Measurements from ENCODE around the gene TGFB1I1.

Gene TGFB1I1

GRCh38 chr16:31473264-31473984 lies 1.5 kb downstream of the TGFB1I1 start:
- no peak overlapping the region for H3K27ac ChIP-seq (ENCODE audit: low read depth, low read length)
- no peak overlapping the region for H3K4me3 ChIP-seq (ENCODE audit: insufficient read depth, low read length, poor library complexity, severe bottlenecking)
- no peaks in the 10 kb centered on the region for H3K9me2 ChIP-seq (replicated peaks; ENCODE audit: insufficient read depth, low read length)
- no peaks in the 10 kb centered on the region for H3F3A ChIP-seq (ENCODE audit: insufficient read depth)
- no peak for TF ChIP-seq CTCF (IDR thresholded peaks at IDR 0.05; ENCODE audit: insufficient read depth, low read length, poor library complexity, severe bottlenecking)
- no peak for TF ChIP-seq EZH2phosphoT487 (conservative IDR thresholded peaks at IDR 0.05; ENCODE audit: low read length)
- no peak overlapping the region for H2AFZ ChIP-seq (ENCODE audit: low read depth, low read length, severe bottlenecking)
- H4K20me1 ChIP-seq (ENCODE audit: low read depth, low read length): no peaks in the 10 kb centered on the region
- H3K36me3 ChIP-seq (ENCODE audit: low read length): no peaks in the 10 kb centered on the region
- no peak overlapping the region for H3K4me2 ChIP-seq (ENCODE audit: low read depth, low read length, poor library complexity, severe bottlenecking)
- no peaks in the 10 kb centered on the region for H3K27me3 ChIP-seq (ENCODE audit: low read length)
- no peak overlapping the region for H3K9ac ChIP-seq (ENCODE audit: low read length)
- H3K79me2 ChIP-seq (ENCODE audit: insufficient read depth, low read length): no peaks in the 10 kb centered on the region
- no peaks in the 10 kb centered on the region for H3K9me3 ChIP-seq (ENCODE audit: insufficient read depth, low read length)

- Histone ChIP-seq H3K9ac (ENCODE audit: low read length) (no peak overlapping the region), H2AFZ (ENCODE audit: low read depth, low read length, severe bottlenecking) (no peak overlapping the region), H3K4me3 (ENCODE audit: insufficient read depth, low read length, poor library complexity, severe bottlenecking) (no peak overlapping the region)
Measured at GRCh38 chr16:31474173-31474714, 2.3 kb downstream of the TGFB1I1 start.

GRCh38 chr16:31474773-31475738 lies 3.1 kb downstream of the TGFB1I1 start:
- H3K9me2 ChIP-seq (replicated peaks; ENCODE audit: insufficient read depth, low read length): no peaks in the 10 kb centered on the region
- TF ChIP-seq EZH2phosphoT487 (conservative IDR thresholded peaks at IDR 0.05; ENCODE audit: low read length): no peak
- no peak for TF ChIP-seq CTCF (IDR thresholded peaks at IDR 0.05; ENCODE audit: insufficient read depth, low read length, poor library complexity, severe bottlenecking)
- no peaks in the 10 kb centered on the region for H3F3A ChIP-seq (ENCODE audit: insufficient read depth)
- no peaks in the 10 kb centered on the region for H3K79me2 ChIP-seq (ENCODE audit: insufficient read depth, low read length)
- no peaks in the 10 kb centered on the region for H3K36me3 ChIP-seq (ENCODE audit: low read length)
- H3K27ac ChIP-seq (ENCODE audit: low read depth, low read length): no peak overlapping the region
- no peaks in the 10 kb centered on the region for H3K27me3 ChIP-seq (ENCODE audit: low read length)
- H3K4me2 ChIP-seq (ENCODE audit: low read depth, low read length, poor library complexity, severe bottlenecking): no peak overlapping the region
- H4K20me1 ChIP-seq (ENCODE audit: low read depth, low read length): no peaks in the 10 kb centered on the region
- no peak overlapping the region for H2AFZ ChIP-seq (ENCODE audit: low read depth, low read length, severe bottlenecking)
- no peak overlapping the region for H3K9ac ChIP-seq (ENCODE audit: low read length)
- H3K9me3 ChIP-seq (ENCODE audit: insufficient read depth, low read length): no peaks in the 10 kb centered on the region
- no peak overlapping the region for H3K4me3 ChIP-seq (ENCODE audit: insufficient read depth, low read length, poor library complexity, severe bottlenecking)

More at GRCh38 chr16:31474173-31474714, 2.3 kb downstream of the TGFB1I1 start:
- no peaks in the 10 kb centered on the region for H3K79me2 ChIP-seq (ENCODE audit: insufficient read depth, low read length)
- H4K20me1 ChIP-seq (ENCODE audit: low read depth, low read length): no peaks in the 10 kb centered on the region
- no peak for TF ChIP-seq CTCF (IDR thresholded peaks at IDR 0.05; ENCODE audit: insufficient read depth, low read length, poor library complexity, severe bottlenecking)
- no peak for TF ChIP-seq EZH2phosphoT487 (conservative IDR thresholded peaks at IDR 0.05; ENCODE audit: low read length)
- no peak overlapping the region for H3K27ac ChIP-seq (ENCODE audit: low read depth, low read length)
- no peaks in the 10 kb centered on the region for H3K9me2 ChIP-seq (replicated peaks; ENCODE audit: insufficient read depth, low read length)
- no peaks in the 10 kb centered on the region for H3K27me3 ChIP-seq (ENCODE audit: low read length)
- no peaks in the 10 kb centered on the region for H3F3A ChIP-seq (ENCODE audit: insufficient read depth)
- no peak overlapping the region for H3K4me2 ChIP-seq (ENCODE audit: low read depth, low read length, poor library complexity, severe bottlenecking)
- H3K36me3 ChIP-seq (ENCODE audit: low read length): no peaks in the 10 kb centered on the region
- H3K9me3 ChIP-seq (ENCODE audit: insufficient read depth, low read length): no peaks in the 10 kb centered on the region

Data from SU-DHL-6 (cell line).